Smooth muscle cell (in vitro differentiated cells): ENCODE measurements around the gene MYO7A. TPM values are rescaled to one million over a fixed set of nuclear protein-coding genes. Genes with fewer than 3 reads are reported as not detected.

Experiments
- DNase-seq: peaks from one replicate; lab custom pipeline; 2025; ENCODE audit not compliant: unreplicated experiment; lab: John Stamatoyannopoulos, UW
- H2AFZ ChIP-seq: fragments of 200-600 bp; sonication (generic); 2 replicates; pipeline ENCODE4 v1.6.0; 2016; ENCODE audit warnings: antibody characterized with exemption, low read depth, mild to moderate bottlenecking
- H3F3A ChIP-seq: fragments of 200-600 bp; sonication (generic); 2 replicates; pipeline ENCODE4 v1.6.0; 2017; ENCODE audit warnings: antibody characterized with exemption, low read depth
- H3K27ac ChIP-seq: fragments of 200-600 bp; sonication (generic); 2 replicates; pipeline ENCODE4 v1.5.1; 2016; ENCODE audit warnings: low read depth, mild to moderate bottlenecking
- H3K27me3 ChIP-seq: fragments of 200-600 bp; sonication (generic); 2 replicates; pipeline ENCODE4 v1.6.1; 2016; ENCODE audit warnings: low read depth, mild to moderate bottlenecking
- H3K36me3 ChIP-seq: fragments of 200-600 bp; sonication (generic); 2 replicates; pipeline ENCODE4 v1.5.1; 2016; ENCODE audit warnings: low read depth
- H3K4me1 ChIP-seq: fragments of 200-600 bp; sonication (generic); 2 replicates; pipeline ENCODE4 v1.5.1; 2016; ENCODE audit warnings: low read depth
- H3K4me2 ChIP-seq: fragments of 200-600 bp; sonication (generic); 2 replicates; pipeline ENCODE4 v1.6.0; 2016; ENCODE audit warnings: mild to moderate bottlenecking
- H3K4me3 ChIP-seq: fragments of 200-600 bp; sonication (generic); 2 replicates; pipeline ENCODE4 v1.5.1; 2016; ENCODE audit warnings: mild to moderate bottlenecking
- H3K79me2 ChIP-seq: fragments of 200-600 bp; sonication (generic); 2 replicates; pipeline ENCODE4 v1.6.0; 2016; ENCODE audit warnings: low read depth, mild to moderate bottlenecking
- H3K9ac ChIP-seq: fragments of 200-600 bp; sonication (generic); 2 replicates; pipeline ENCODE4 v1.6.0; 2016; ENCODE audit warnings: low read depth
- H3K9me3 ChIP-seq: fragments of 200-600 bp; sonication (generic); replicated peaks from 2 replicates; pipeline ENCODE4 v1.5.1; 2016; ENCODE audit warnings: low read depth
- H4K20me1 ChIP-seq: fragments of 200-600 bp; sonication (generic); 2 replicates; pipeline ENCODE4 v1.6.0; 2016; ENCODE audit warnings: low read depth
- WGBS: methylation state at CpG from one replicate; pipeline ENCODE4 v1.1.7; 2016; ENCODE audit warnings: low lambda C conversion rate; 5-methylcytosine and 5-hydroxymethylcytosine counted together
- polyA plus RNA-seq: library from polyadenylated mRNA; unstranded; fragments of >200 nt; fragmentation: Nextera tagmentation; extraction: Ambion mirVana; gene quantifications from 2 replicates; pipeline ENCODE4 v1.2.1, GENCODE V29; 2016
- total RNA-seq: library from RNA; depleted of rRNA; stranded (reverse); fragments of >200 nt; gene quantifications from 2 replicates; pipeline ENCODE4 v1.2.3, GENCODE V29; 2014
- TF ChIP-seq, protein P1 (sequence below): fragments of 200-600 bp; sonication (generic); IDR thresholded peaks from 2 replicates; pipeline ENCODE4 v1.5.1; 2017; ENCODE audit warnings: borderline replicate concordance, mild to moderate bottlenecking, antibody characterized with exemption; ENCODE audit not compliant: insufficient read depth, poor library complexity, severe bottlenecking

MYO7A gene
- total and polyA plus RNA-seq, 2 experiments from 2014 or later = 0.08 to 0.18 TPM

GRCh38 chr11:77167111-77167626 is 39.1 kb downstream of the MYO7A start:
- no peak overlapping the region for H2AFZ ChIP-seq
- no peak overlapping the region for H3K27ac ChIP-seq
- no peak overlapping the region for H3K4me3 ChIP-seq
- H3K9ac ChIP-seq = no peak overlapping the region
- 86% methylated on average over 9 of the region's 9 CpGs for WGBS
- H4K20me1 ChIP-seq = no peaks in the 10 kb centered on the region
- no peaks in the 10 kb centered on the region for H3F3A ChIP-seq
- H3K4me2 ChIP-seq = no peak overlapping the region
- no peaks in the 10 kb centered on the region for H3K36me3 ChIP-seq
- no peak for DNase-seq
- H3K79me2 ChIP-seq = no peaks in the 10 kb centered on the region
- no peaks in the 10 kb centered on the region for H3K27me3 ChIP-seq
- TF ChIP-seq, protein P1, sequence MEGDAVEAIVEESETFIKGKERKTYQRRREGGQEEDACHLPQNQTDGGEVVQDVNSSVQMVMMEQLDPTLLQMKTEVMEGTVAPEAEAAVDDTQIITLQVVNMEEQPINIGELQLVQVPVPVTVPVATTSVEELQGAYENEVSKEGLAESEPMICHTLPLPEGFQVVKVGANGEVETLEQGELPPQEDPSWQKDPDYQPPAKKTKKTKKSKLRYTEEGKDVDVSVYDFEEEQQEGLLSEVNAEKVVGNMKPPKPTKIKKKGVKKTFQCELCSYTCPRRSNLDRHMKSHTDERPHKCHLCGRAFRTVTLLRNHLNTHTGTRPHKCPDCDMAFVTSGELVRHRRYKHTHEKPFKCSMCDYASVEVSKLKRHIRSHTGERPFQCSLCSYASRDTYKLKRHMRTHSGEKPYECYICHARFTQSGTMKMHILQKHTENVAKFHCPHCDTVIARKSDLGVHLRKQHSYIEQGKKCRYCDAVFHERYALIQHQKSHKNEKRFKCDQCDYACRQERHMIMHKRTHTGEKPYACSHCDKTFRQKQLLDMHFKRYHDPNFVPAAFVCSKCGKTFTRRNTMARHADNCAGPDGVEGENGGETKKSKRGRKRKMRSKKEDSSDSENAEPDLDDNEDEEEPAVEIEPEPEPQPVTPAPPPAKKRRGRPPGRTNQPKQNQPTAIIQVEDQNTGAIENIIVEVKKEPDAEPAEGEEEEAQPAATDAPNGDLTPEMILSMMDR = no peak
- H3K9me3 ChIP-seq = no peaks in the 10 kb centered on the region
- H3K4me1 ChIP-seq = peaks cover 15% of the 10 kb centered on the region

GRCh38 chr11:77167791-77168190 is 39.7 kb downstream of the MYO7A start:
- H4K20me1 ChIP-seq = no peaks in the 10 kb centered on the region
- H3K27me3 ChIP-seq = no peaks in the 10 kb centered on the region
- peaks cover 22% of the 10 kb centered on the region for H3K4me1 ChIP-seq
- H3K27ac ChIP-seq = no peak overlapping the region
- no peaks in the 10 kb centered on the region for H3K36me3 ChIP-seq
- H3F3A ChIP-seq = no peaks in the 10 kb centered on the region
- no peak overlapping the region for H3K4me3 ChIP-seq
- H3K79me2 ChIP-seq = no peaks in the 10 kb centered on the region
- TF ChIP-seq, protein P1 = no peak
- no peak overlapping the region for H3K9ac ChIP-seq
- WGBS = 84% methylated on average over 8 of the region's 8 CpGs
- DNase-seq = no peak
- H3K9me3 ChIP-seq = no peaks in the 10 kb centered on the region
- H2AFZ ChIP-seq = no peak overlapping the region
- no peak overlapping the region for H3K4me2 ChIP-seq

DNA sequence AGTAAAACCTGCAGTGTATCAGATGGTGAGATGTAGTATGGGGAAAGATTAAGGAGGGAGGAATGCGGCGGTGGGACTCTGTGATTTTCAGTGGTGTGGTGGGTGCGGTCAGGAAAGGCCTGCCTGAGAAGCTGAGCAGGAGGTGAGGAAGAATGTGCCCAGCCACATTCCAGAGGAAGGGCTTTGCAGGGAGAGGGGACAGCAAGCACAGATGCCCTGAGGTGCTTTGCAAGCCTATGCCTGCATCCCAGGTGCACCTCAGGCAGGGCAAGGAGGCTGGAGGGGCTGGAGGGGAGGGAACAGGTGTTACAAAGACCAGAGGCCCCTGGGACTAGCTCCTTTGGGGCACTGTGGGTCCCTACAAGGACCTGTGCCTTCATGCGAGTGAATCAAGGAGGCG is 42.1 kb downstream of the MYO7A start:
- H4K20me1 ChIP-seq = no peaks in the 10 kb centered on the region
- H3K36me3 ChIP-seq = no peaks in the 10 kb centered on the region
- H3K27ac ChIP-seq = no peak overlapping the region
- no peaks in the 10 kb centered on the region for H3F3A ChIP-seq
- no peak overlapping the region for H3K4me2 ChIP-seq
- no peaks in the 10 kb centered on the region for H3K9me3 ChIP-seq
- no peak for DNase-seq
- peaks cover 29% of the 10 kb centered on the region for H3K4me1 ChIP-seq
- no peaks in the 10 kb centered on the region for H3K27me3 ChIP-seq
- TF ChIP-seq, protein P1 = no peak
- no peaks in the 10 kb centered on the region for H3K79me2 ChIP-seq
- WGBS = 76% methylated on average over 5 of the region's 5 CpGs
- H2AFZ ChIP-seq = no peak overlapping the region
- no peak overlapping the region for H3K9ac ChIP-seq
- no peak overlapping the region for H3K4me3 ChIP-seq

- DNase-seq = no peak
- H3K4me1 ChIP-seq = peaks cover 34% of the 10 kb centered on the region
- no peaks in the 10 kb centered on the region for H4K20me1 ChIP-seq
- no peak overlapping the region for H3K9ac ChIP-seq
- H2AFZ ChIP-seq = no peak overlapping the region
- TF ChIP-seq, protein P1 = no peak
- no peak overlapping the region for H3K4me2 ChIP-seq
- H3K27ac ChIP-seq = no peak overlapping the region
- no peaks in the 10 kb centered on the region for H3K36me3 ChIP-seq
- H3K4me3 ChIP-seq = no peak overlapping the region
- H3K79me2 ChIP-seq = no peaks in the 10 kb centered on the region
- WGBS = 95% methylated on average over 8 of the region's 8 CpGs
- no peaks in the 10 kb centered on the region for H3K9me3 ChIP-seq
- H3K27me3 ChIP-seq = no peaks in the 10 kb centered on the region
- H3F3A ChIP-seq = no peaks in the 10 kb centered on the region
These were observed 43.2 kb downstream of the MYO7A start for GRCh38 chr11:77171254-77171653.
